K562 (cell line): Measurements from ENCODE around the gene FOXD2. TPM values are rescaled to one million over a fixed set of nuclear protein-coding genes. Genes with fewer than 3 reads are reported as not detected.
A peak's percentile ranks its signal among the peaks of the same experiment; 100 is the strongest.

ENCODE experiments used
- ARID2 ChIP-seq: fragments of 450-650 bp; IDR thresholded peaks from 2 replicates; pipeline ENCODE4 v1.6.1; 2017; ENCODE audit warnings: antibody characterized with exemption, mild to moderate bottlenecking
- C11orf30 ChIP-seq: fragments of 450-650 bp; IDR thresholded peaks from 2 replicates; pipeline ENCODE4 v1.6.1; 2016; ENCODE audit warnings: low read depth, mild to moderate bottlenecking
- CTCF ChIP-seq, 3 experiments: IDR thresholded peaks in 2 of 3; conservative IDR thresholded peaks in 1 of 3; 2 replicates each; pipeline ENCODE4 v1.5.1; 2011 to 2012; ENCODE audit warnings: low read length in 3 of 3, mild to moderate bottlenecking in 3 of 3, control low read depth in 2 of 3, improper control_type of control experiment in 1 of 3, inconsistent platforms in 1 of 3, low read depth in 1 of 3, mixed read lengths in 1 of 3, moderate library complexity in 1 of 3; ENCODE audit not compliant: insufficient read depth in 2 of 3
- E2F4 ChIP-seq: sonication (generic); formaldehyde crosslinking; IDR thresholded peaks from 2 replicates; pipeline ENCODE4 v1.8.0; 2022; ENCODE audit warnings: mild to moderate bottlenecking, low read depth, missing genetic modification reagents
- FOSL1 ChIP-seq: fragments of 200-800 bp; sonication (Bioruptor generic); conservative IDR thresholded peaks from 2 replicates; pipeline ENCODE4 v1.6.1; 2016; ENCODE audit warnings: missing genetic modification characterization, missing compliant biosample characterization
- IRF9 ChIP-seq: fragments of 450-650 bp; IDR thresholded peaks from 2 replicates; pipeline ENCODE4 v1.6.1; 2016; ENCODE audit warnings: missing biosample characterization, missing genetic modification characterization
- KAT2B ChIP-seq: IDR thresholded peaks from one replicate; pipeline ENCODE4 v1.6.1; 2012; ENCODE audit warnings: low read depth, mild to moderate bottlenecking, control low read depth, inconsistent platforms, low read length, moderate library complexity
- MXI1 ChIP-seq: IDR thresholded peaks from 2 replicates; pipeline ENCODE4 v1.6.1; 2011; ENCODE audit warnings: low read depth, mild to moderate bottlenecking, improper control_type of control experiment, low read length
- NKRF ChIP-seq: fragments of 450-650 bp; IDR thresholded peaks from 2 replicates; pipeline ENCODE4 v1.6.1; 2016; ENCODE audit warnings: borderline replicate concordance
- SIN3B ChIP-seq: fragments of 450-650 bp; IDR thresholded peaks from 2 replicates; pipeline ENCODE4 v1.6.1; 2017; ENCODE audit warnings: low read depth, mild to moderate bottlenecking, moderate library complexity
- SRF ChIP-seq, 2 experiments: fragments of 250-450, 450-650 bp in 1 of 2; sonication (Bioruptor Pico) in 1 of 2; sonication (generic) in 1 of 2; formaldehyde crosslinking; IDR thresholded peaks; 2 replicates each; pipeline versions ENCODE4 v1.5.0 to v1.5.1; 2020 to 2022; ENCODE audit warnings: mild to moderate bottlenecking in 1 of 2, missing genetic modification reagents in 1 of 2
- TCF7 ChIP-seq: sonication (generic); IDR thresholded peaks from 2 replicates; pipeline ENCODE4 v1.6.1; 2016; ENCODE audit warnings: antibody characterized with exemption, borderline replicate concordance
- USF1 ChIP-seq: sonication (generic); formaldehyde crosslinking; IDR thresholded peaks from 2 replicates; pipeline ENCODE4 v1.9.0; 2022; ENCODE audit warnings: mild to moderate bottlenecking, missing genetic modification reagents
- ZNF23 ChIP-seq: fragments of 250-450 bp; sonication (Bioruptor Pico); IDR thresholded peaks from 2 replicates; pipeline ENCODE4 v1.4.0; 2020; ENCODE audit warnings: mild to moderate bottlenecking
- ZNF263 ChIP-seq: sonication (generic); formaldehyde crosslinking; IDR thresholded peaks from 2 replicates; pipeline ENCODE4 v1.8.0; 2022; ENCODE audit warnings: mild to moderate bottlenecking, missing genetic modification reagents, borderline replicate concordance
- ZNF655 ChIP-seq: fragments of 250-450 bp; sonication (Bioruptor Pico); IDR thresholded peaks from 2 replicates; pipeline ENCODE4 v1.5.0; 2021
- ZNF766 ChIP-seq: fragments of 200-800 bp; sonication (Bioruptor generic); conservative IDR thresholded peaks from 2 replicates; pipeline ENCODE4 v1.6.1; 2016; ENCODE audit warnings: missing genetic modification characterization, missing compliant biosample characterization
- polyA plus RNA-seq, 8 experiments: library from polyadenylated mRNA; depleted of rRNA in 4 of 8; stranded (reverse) in 5 of 8; unstranded in 3 of 8; fragments of >200 nt; fragmentation: Nextera tagmentation in 2 of 8; fragmentation: Illumina TruSeq in 1 of 8; extraction: Ambion mirVana in 2 of 8; extraction: Trizol in 1 of 8; gene quantifications; 2 replicates each; pipeline versions ENCODE4 v1.2.1 to v1.2.3, GENCODE V29; 2011 to 2014; ENCODE audit warnings: inconsistent platforms in 1 of 8, missing spikeins in 1 of 8
- total RNA-seq, 7 experiments: library from RNA; depleted of rRNA in 6 of 7; stranded (reverse); fragments of >200 nt in 6 of 7; fragmentation: Illumina TruSeq in 2 of 7; extraction: Trizol in 2 of 7; gene quantifications; 2 replicates each; pipeline versions ENCODE4 v1.2.1 to v1.2.3, GENCODE V29; 2011 to 2021; ENCODE audit warnings: low replicate concordance in 1 of 7

FOXD2 gene
- total and polyA plus RNA-seq, 9 of the 15 experiments (the other 6 are each of a cell fraction or from before 2014, with no cell fraction given), result 0.06 to 1.2 (median 0.22) TPM

- TF ChIP-seq ZNF766 (CRISPR knock-in tag) (no peak), USF1 (CRISPR knock-in tag) (no peak), SIN3B (no peak; the same call in 1 of the 2 replicates), FOSL1 (tag) (no peak), ZNF23 (CRISPR knock-in tag) (no peak), CTCF (IDR thresholded peaks at IDR 0.05 in 2 of 3, conservative IDR thresholded peaks at IDR 0.05 in 1 of 3; ENCODE audit: insufficient read depth in 2 of 3, low read depth in 1 of 3, low read length in 3 of 3) (peak; percentile 91 to 94 (median 92)), IRF9 (tag) (no peak), KAT2B (peak; percentile 85), ZNF655 (no peak), ZNF263 (CRISPR knock-in tag) (no peak; the same call in 1 of the 2 replicates), NKRF (no peak), MXI1 (0 out of 2 replicates have a peak, but pooled peaks have one; percentile 48), E2F4 (CRISPR knock-in tag) (no peak), C11orf30 (no peak), SRF (CRISPR knock-in tag; IDR thresholded peaks at IDR 0.05) (peak in 1 of 2 experiments; percentile 70; a peak in 2 of 4 replicates), TCF7 (no peak), ARID2 (no peak)
Measured at GRCh38 chr1:47437447-47438164, at the start of gene FOXD2 (continued).
